OCI-LY7 (cell line): Measurements from ENCODE around the gene FANCI. TPM values are rescaled to one million over a fixed set of nuclear protein-coding genes. Genes with fewer than 3 reads are reported as not detected.

Experiments used
- BruUV-seq: library from RNA; stranded (reverse); fragments of 400-500 nt; replicated peaks from 2 replicates; lab custom pipeline; 2021; lab: Mats Ljungman, UMichigan
- CTCF ChIA-PET: fragments of 300-600 bp; sonication (Branson Sonifier 250); formaldehyde crosslinking; loops from one replicate; lab custom pipeline; 2022; ENCODE audit warnings: antibody characterized with exemption; ENCODE audit not compliant: unreplicated experiment; lab: Charles Lee
- POLR2A ChIA-PET: fragments of 300-600 bp; sonication (Branson Sonifier 250); formaldehyde crosslinking; loops from one replicate; lab custom pipeline; 2022; ENCODE audit warnings: antibody characterized with exemption; lab: Charles Lee
- DNase-seq: peaks from one replicate; pipeline ENCODE4 v3.0.0-alpha.2; 2015; ENCODE audit warnings: low spot score
- H2AFZ ChIP-seq: fragments of 200-600 bp; sonication (generic), shearing (Covaris generic); 2 replicates; pipeline ENCODE4 v1.6.1; 2014; ENCODE audit warnings: mild to moderate bottlenecking, antibody characterized with exemption, low read length, moderate library complexity
- H3K27ac ChIP-seq: fragments of 200-600 bp; sonication (generic); 2 replicates; pipeline ENCODE4 v1.5.1; 2014; ENCODE audit warnings: mixed run types, low read depth, mild to moderate bottlenecking, moderate library complexity, low read length, inconsistent platforms; ENCODE audit not compliant: poor library complexity, severe bottlenecking
- H3K36me3 ChIP-seq: fragments of 200-600 bp; sonication (generic); 2 replicates; pipeline ENCODE4 v1.6.1; 2014; ENCODE audit warnings: mild to moderate bottlenecking, antibody characterized with exemption, low read length, moderate library complexity, mixed read lengths; ENCODE audit not compliant: insufficient read depth
- H3K4me1 ChIP-seq: fragments of 200-600 bp; sonication (generic); 2 replicates; pipeline ENCODE4 v1.5.1; 2014; ENCODE audit warnings: mild to moderate bottlenecking, low read length; ENCODE audit not compliant: insufficient read depth, poor library complexity, severe bottlenecking
- H3K4me2 ChIP-seq: fragments of 200-600 bp; sonication (generic); 2 replicates; pipeline ENCODE4 v1.6.1; 2014; ENCODE audit warnings: mild to moderate bottlenecking, low read length
- H3K4me3 ChIP-seq: fragments of 200-600 bp; sonication (generic); 2 replicates; pipeline ENCODE4 v1.5.1; 2014; ENCODE audit warnings: mild to moderate bottlenecking, low read depth, low read length; ENCODE audit not compliant: poor library complexity, severe bottlenecking
- H3K79me2 ChIP-seq: fragments of 200-600 bp; sonication (generic); 2 replicates; pipeline ENCODE4 v1.6.1; 2016; ENCODE audit warnings: low read depth, mild to moderate bottlenecking, low read length, moderate library complexity, mixed read lengths; ENCODE audit not compliant: insufficient read depth
- H3K9me2 ChIP-seq: fragments of 200-600 bp; sonication (generic); 2 replicates; pipeline ENCODE4 v1.6.1; 2016; ENCODE audit warnings: mild to moderate bottlenecking, low read length, mixed read lengths; ENCODE audit not compliant: insufficient read depth
- H3K9me3 ChIP-seq: fragments of 200-600 bp; sonication (generic); 2 replicates; pipeline ENCODE4 v1.6.1; 2014; ENCODE audit warnings: mild to moderate bottlenecking, mixed run types, low read length, mixed read lengths
- H4K20me1 ChIP-seq: fragments of 200-600 bp; sonication (generic); 2 replicates; pipeline ENCODE4 v1.6.1; 2014; ENCODE audit warnings: mild to moderate bottlenecking, antibody characterized with exemption, low read length, moderate library complexity, mixed read lengths; ENCODE audit not compliant: insufficient read depth
- CTCF ChIP-seq: fragments of 200-600 bp; sonication (generic); conservative IDR thresholded peaks from 2 replicates; pipeline ENCODE4 v1.5.1; 2014; ENCODE audit warnings: mild to moderate bottlenecking, antibody characterized with exemption, low read length, moderate library complexity, mixed read lengths
- EZH2phosphoT487 ChIP-seq: fragments of 200-600 bp; sonication (generic); IDR thresholded peaks from 2 replicates; pipeline ENCODE4 v1.6.1; 2018; ENCODE audit warnings: low read depth, borderline replicate concordance, mild to moderate bottlenecking, mixed run types, antibody characterized with exemption, low read length, moderate library complexity, mixed read lengths
- intact Hi-C: fragments of 100-400 bp; cut with micrococcal nuclease; formaldehyde crosslinking; loops from one replicate; pipeline ENCODE4 v1.10.0; 2022; ENCODE audit not compliant: unreplicated experiment
- total RNA-seq, 2 experiments: library from RNA; depleted of rRNA in 1 of 2; stranded (reverse); fragments of >200 nt in 1 of 2; shearing (Covaris generic) in 1 of 2; gene quantifications; 2 replicates each; pipeline ENCODE4 v1.2.3, GENCODE V29; 2014 to 2022

Gene FANCI
- total RNA-seq, 2 experiments from 2014 or later: 112 to 211 TPM

DNA sequence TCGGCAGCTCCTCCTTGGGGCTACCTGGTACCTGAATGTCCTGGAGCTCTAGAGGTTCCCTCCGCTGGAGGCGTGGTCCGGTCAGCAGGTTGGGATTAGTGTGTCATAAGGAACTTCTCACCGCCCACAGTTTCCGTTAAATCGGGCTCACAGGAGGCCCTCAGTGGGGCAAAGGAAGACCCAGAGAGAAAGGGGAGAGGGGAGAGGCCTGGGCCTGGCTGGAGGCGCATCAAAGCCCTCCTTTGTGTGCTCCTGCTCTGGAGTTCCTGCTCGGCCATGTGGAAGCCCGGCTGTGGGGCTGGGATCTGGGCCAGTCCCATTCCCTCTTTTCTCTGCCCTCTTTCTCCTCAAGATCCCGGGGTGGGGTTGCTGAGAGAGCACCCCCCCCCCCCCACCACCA, 22.2 kb upstream of the FANCI start, which contains the start of gene RLBP1:
RLBP1 (minus strand) TSS at position 37 of the 400 bp plus-strand sequence. CDS start 2,604 bp downstream, outside the sequence.
- Histone ChIP-seq H3K4me2 (no peak within 1 kb of the TSS), H3K79me2 (no peaks in the 10 kb centered on the region), H2AFZ (no peak within 1 kb of the TSS), H3K4me3 (no peak within 1 kb of the TSS), H4K20me1 (no peaks in the 10 kb centered on the region), H3K36me3 (no peaks in the 10 kb centered on the region), H3K27ac (no peak within 1 kb of the TSS), H3K9me2 (no peaks in the 10 kb centered on the region), H3K4me1 (no peaks in the 10 kb centered on the region), H3K9me3 (no peaks in the 10 kb centered on the region)
- ChIA-PET CTCF (no interaction called here), POLR2A (no interaction called here)
- no peak for DNase-seq
- intact Hi-C loops: no loop called here
- BruUV-seq: no TSS peak
- TF ChIP-seq EZH2phosphoT487 (no peak), CTCF (no peak)

- intact Hi-C loops: no loop called here
- ChIA-PET POLR2A (no interaction called here), CTCF (no interaction called here)
These were observed 18.2 kb upstream of the FANCI start for GRCh38 chr15:89225588-89225987.

More at GRCh38 chr15:89225588-89225987, 18.2 kb upstream of the FANCI start:
- Histone ChIP-seq H4K20me1 (no peaks in the 10 kb centered on the region), H3K4me2 (no peak overlapping the region), H3K79me2 (no peaks in the 10 kb centered on the region), H3K36me3 (no peaks in the 10 kb centered on the region), H3K9me3 (no peaks in the 10 kb centered on the region), H3K4me1 (no peaks in the 10 kb centered on the region), H3K4me3 (no peak overlapping the region), H3K9me2 (no peaks in the 10 kb centered on the region), H3K27ac (no peak overlapping the region), H2AFZ (no peak overlapping the region)
- no peak for TF ChIP-seq EZH2phosphoT487
- no peak for TF ChIP-seq CTCF
- DNase-seq: no peak
- BruUV-seq: no TSS peak
